Measurements from ENCODE around the gene BCKDHB.

Gene BCKDHB

DNA sequence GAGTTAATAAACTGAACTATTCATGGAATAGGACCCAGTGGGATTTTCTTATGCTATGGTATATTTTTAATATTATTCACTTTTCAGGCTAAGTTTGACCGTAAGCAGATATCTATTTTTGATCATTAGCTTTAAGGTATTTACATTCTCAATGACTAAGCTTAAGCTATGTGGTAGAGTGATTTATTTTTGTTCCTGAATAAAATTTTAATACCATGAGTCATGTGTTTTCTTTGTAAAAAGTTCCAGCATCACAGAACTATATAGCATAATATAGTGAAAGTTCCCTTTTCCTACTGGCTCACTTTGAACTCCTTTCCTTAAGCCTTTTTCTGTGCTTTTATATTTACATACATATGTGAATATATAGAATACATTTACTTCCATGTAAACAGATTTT lies 75.8 kb downstream of the BCKDHB start:
- no peak overlapping the region for H3K9ac ChIP-seq (ENCODE audit: low read depth, low read length)
- peaks cover 27% of the 10 kb centered on the region for H3K4me1 ChIP-seq (ENCODE audit: control insufficient read depth, insufficient read depth, low read length)
- no peak overlapping the region for H3K4me3 ChIP-seq (ENCODE audit: low read length)
- no peaks in the 10 kb centered on the region for H3K36me3 ChIP-seq (ENCODE audit: insufficient read depth, low read length)
- H3K4me2 ChIP-seq (ENCODE audit: low read length) = peak overlapping the region; percentile 68
- H3K27me3 ChIP-seq (ENCODE audit: control insufficient read depth, insufficient read depth, low read length) = no peaks in the 10 kb centered on the region
- H3K9me3 ChIP-seq (replicated peaks; ENCODE audit: low read length) = no peaks in the 10 kb centered on the region

- Histone ChIP-seq H3K9me3 (replicated peaks; ENCODE audit: low read length) (no peaks in the 10 kb centered on the region), H3K9ac (ENCODE audit: low read depth, low read length) (no peak overlapping the region), H3K4me3 (ENCODE audit: low read length) (no peak overlapping the region), H3K4me1 (ENCODE audit: control insufficient read depth, insufficient read depth, low read length) (peaks cover 27% of the 10 kb centered on the region), H3K36me3 (ENCODE audit: insufficient read depth, low read length) (no peaks in the 10 kb centered on the region), H3K4me2 (ENCODE audit: low read length) (no peak overlapping the region), H3K27me3 (ENCODE audit: control insufficient read depth, insufficient read depth, low read length) (no peaks in the 10 kb centered on the region)
Measured at GRCh38 chr6:80183019-80183795, 76.7 kb downstream of the BCKDHB start.

- H3K36me3 ChIP-seq (ENCODE audit: insufficient read depth, low read length) = no peaks in the 10 kb centered on the region
- peaks cover 22% of the 10 kb centered on the region for H3K4me1 ChIP-seq (ENCODE audit: control insufficient read depth, insufficient read depth, low read length)
- H3K9me3 ChIP-seq (replicated peaks; ENCODE audit: low read length) = no peaks in the 10 kb centered on the region
- H3K4me3 ChIP-seq (ENCODE audit: low read length) = no peak overlapping the region
- H3K9ac ChIP-seq (ENCODE audit: low read depth, low read length) = no peak overlapping the region
- H3K27me3 ChIP-seq (ENCODE audit: control insufficient read depth, insufficient read depth, low read length) = no peaks in the 10 kb centered on the region
- no peak overlapping the region for H3K4me2 ChIP-seq (ENCODE audit: low read length)
Measured at GRCh38 chr6:80185492-80185891, 79.0 kb downstream of the BCKDHB start.

DNA sequence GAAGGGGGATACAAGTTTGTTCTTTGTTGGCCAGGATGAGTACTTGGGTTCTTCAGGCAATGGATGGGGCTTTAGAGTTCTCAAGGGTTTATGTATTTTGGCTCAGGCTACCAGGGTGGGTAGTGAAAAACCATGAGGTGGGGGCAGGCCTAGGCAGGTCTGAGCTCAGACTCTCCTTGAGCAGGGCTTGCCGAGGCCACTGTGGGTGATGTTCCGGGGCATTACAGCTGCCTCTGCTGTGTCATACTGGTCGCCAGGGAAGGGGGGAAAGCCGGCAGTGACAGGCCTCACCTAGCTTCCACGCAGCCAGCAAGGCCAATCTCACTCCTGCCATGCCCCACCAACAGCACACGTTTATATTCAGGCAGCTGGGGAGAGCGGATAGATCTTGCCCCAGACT lies 79.6 kb downstream of the BCKDHB start:
- H3K27me3 ChIP-seq (ENCODE audit: control insufficient read depth, insufficient read depth, low read length) = no peaks in the 10 kb centered on the region
- H3K9me3 ChIP-seq (replicated peaks; ENCODE audit: low read length) = no peaks in the 10 kb centered on the region
- no peaks in the 10 kb centered on the region for H3K36me3 ChIP-seq (ENCODE audit: insufficient read depth, low read length)
- no peak overlapping the region for H3K4me2 ChIP-seq (ENCODE audit: low read length)
- H3K4me3 ChIP-seq (ENCODE audit: low read length) = no peak overlapping the region
- no peak overlapping the region for H3K9ac ChIP-seq (ENCODE audit: low read depth, low read length)
- peaks cover 22% of the 10 kb centered on the region for H3K4me1 ChIP-seq (ENCODE audit: control insufficient read depth, insufficient read depth, low read length)

GRCh38 chr6:80196906-80197305 lies 90.4 kb downstream of the BCKDHB start:
- Histone ChIP-seq H3K4me1 (ENCODE audit: control insufficient read depth, insufficient read depth, low read length) (peaks cover 4% of the 10 kb centered on the region), H3K4me2 (ENCODE audit: low read length) (no peak overlapping the region), H3K4me3 (ENCODE audit: low read length) (no peak overlapping the region)

GRCh38 chr6:80197474-80197873 lies 91.0 kb downstream of the BCKDHB start:
- no peak overlapping the region for H3K9ac ChIP-seq (ENCODE audit: low read depth, low read length)
- no peaks in the 10 kb centered on the region for H3K36me3 ChIP-seq (ENCODE audit: insufficient read depth, low read length)
- H3K4me3 ChIP-seq (ENCODE audit: low read length) = no peak overlapping the region
- H3K4me1 ChIP-seq (ENCODE audit: control insufficient read depth, insufficient read depth, low read length) = peaks cover 4% of the 10 kb centered on the region
- H3K9me3 ChIP-seq (replicated peaks; ENCODE audit: low read length) = no peaks in the 10 kb centered on the region
- H3K4me2 ChIP-seq (ENCODE audit: low read length) = no peak overlapping the region
- H3K27me3 ChIP-seq (ENCODE audit: control insufficient read depth, insufficient read depth, low read length) = no peaks in the 10 kb centered on the region

More at GRCh38 chr6:80196906-80197305, 90.4 kb downstream of the BCKDHB start:
- H3K36me3 ChIP-seq (ENCODE audit: insufficient read depth, low read length) = no peaks in the 10 kb centered on the region
- H3K9me3 ChIP-seq (replicated peaks; ENCODE audit: low read length) = no peaks in the 10 kb centered on the region
- H3K27me3 ChIP-seq (ENCODE audit: control insufficient read depth, insufficient read depth, low read length) = no peaks in the 10 kb centered on the region
- no peak overlapping the region for H3K9ac ChIP-seq (ENCODE audit: low read depth, low read length)

- Histone ChIP-seq H3K4me1 (ENCODE audit: control insufficient read depth, insufficient read depth, low read length) (peaks cover 4% of the 10 kb centered on the region), H3K4me2 (ENCODE audit: low read length) (no peak overlapping the region), H3K9ac (ENCODE audit: low read depth, low read length) (no peak overlapping the region), H3K9me3 (replicated peaks; ENCODE audit: low read length) (no peaks in the 10 kb centered on the region), H3K4me3 (ENCODE audit: low read length) (no peak overlapping the region), H3K36me3 (ENCODE audit: insufficient read depth, low read length) (no peaks in the 10 kb centered on the region), H3K27me3 (ENCODE audit: control insufficient read depth, insufficient read depth, low read length) (no peaks in the 10 kb centered on the region)
Measured at GRCh38 chr6:80197986-80198385, 91.5 kb downstream of the BCKDHB start.

- H3K4me3 ChIP-seq (ENCODE audit: low read length) = no peak overlapping the region
- no peak overlapping the region for H3K9ac ChIP-seq (ENCODE audit: low read depth, low read length)
- no peaks in the 10 kb centered on the region for H3K27me3 ChIP-seq (ENCODE audit: control insufficient read depth, insufficient read depth, low read length)
- H3K4me1 ChIP-seq (ENCODE audit: control insufficient read depth, insufficient read depth, low read length) = no peaks in the 10 kb centered on the region
- H3K4me2 ChIP-seq (ENCODE audit: low read length) = no peak overlapping the region
- no peaks in the 10 kb centered on the region for H3K36me3 ChIP-seq (ENCODE audit: insufficient read depth, low read length)
- H3K9me3 ChIP-seq (replicated peaks; ENCODE audit: low read length) = no peaks in the 10 kb centered on the region
Measured at GRCh38 chr6:80203283-80203682, 96.8 kb downstream of the BCKDHB start.

DNA sequence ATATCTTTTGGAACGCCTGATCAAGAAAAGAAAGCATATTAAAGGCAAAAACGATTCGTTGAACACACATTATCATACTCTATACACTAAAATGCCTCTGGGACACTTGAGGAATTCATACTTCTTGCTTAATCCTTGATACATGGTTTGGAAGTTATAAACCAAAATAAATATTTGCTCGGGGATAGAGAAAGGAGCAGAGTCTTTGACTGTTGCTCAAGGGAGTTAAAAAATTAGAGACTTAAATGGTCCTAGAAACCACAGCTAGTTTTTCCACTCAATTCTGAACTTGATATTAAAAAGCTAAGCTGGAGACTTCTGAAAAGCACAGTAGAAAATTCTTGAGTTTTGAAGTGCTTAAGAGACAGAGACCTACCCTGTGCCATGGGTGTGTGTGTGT lies 98.9 kb downstream of the BCKDHB start:
- Histone ChIP-seq H3K9me3 (replicated peaks; ENCODE audit: low read length) (no peaks in the 10 kb centered on the region), H3K9ac (ENCODE audit: low read depth, low read length) (no peak overlapping the region), H3K36me3 (ENCODE audit: insufficient read depth, low read length) (no peaks in the 10 kb centered on the region), H3K4me1 (ENCODE audit: control insufficient read depth, insufficient read depth, low read length) (peaks cover 4% of the 10 kb centered on the region), H3K27me3 (ENCODE audit: control insufficient read depth, insufficient read depth, low read length) (no peaks in the 10 kb centered on the region), H3K4me2 (ENCODE audit: low read length) (no peak overlapping the region), H3K4me3 (ENCODE audit: low read length) (no peak overlapping the region)

DNA sequence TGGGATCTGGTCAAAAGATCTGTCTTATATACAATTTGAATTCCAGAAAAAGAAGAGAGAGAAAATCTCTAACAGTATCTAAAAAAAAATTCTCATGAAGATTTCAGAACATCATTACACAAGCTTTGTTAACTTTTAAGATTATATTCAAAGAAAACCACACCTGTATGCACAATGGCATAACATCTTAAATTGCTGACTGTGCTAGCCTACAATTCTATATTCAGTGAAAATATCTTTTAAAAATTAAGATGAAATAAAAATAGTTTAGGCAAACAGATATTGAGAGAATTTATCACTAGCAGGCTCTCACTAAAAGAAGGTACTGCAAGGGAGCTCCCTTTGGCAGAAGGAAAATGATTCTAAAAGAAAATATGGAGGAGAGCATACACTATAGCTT lies 100.3 kb downstream of the BCKDHB start:
- Histone ChIP-seq H3K9ac (ENCODE audit: low read depth, low read length) (no peak overlapping the region), H3K4me3 (ENCODE audit: low read length) (no peak overlapping the region), H3K27me3 (ENCODE audit: control insufficient read depth, insufficient read depth, low read length) (no peaks in the 10 kb centered on the region), H3K9me3 (replicated peaks; ENCODE audit: low read length) (no peaks in the 10 kb centered on the region), H3K36me3 (ENCODE audit: insufficient read depth, low read length) (no peaks in the 10 kb centered on the region), H3K4me2 (ENCODE audit: low read length) (no peak overlapping the region), H3K4me1 (ENCODE audit: control insufficient read depth, insufficient read depth, low read length) (peaks cover 9% of the 10 kb centered on the region)

DNA sequence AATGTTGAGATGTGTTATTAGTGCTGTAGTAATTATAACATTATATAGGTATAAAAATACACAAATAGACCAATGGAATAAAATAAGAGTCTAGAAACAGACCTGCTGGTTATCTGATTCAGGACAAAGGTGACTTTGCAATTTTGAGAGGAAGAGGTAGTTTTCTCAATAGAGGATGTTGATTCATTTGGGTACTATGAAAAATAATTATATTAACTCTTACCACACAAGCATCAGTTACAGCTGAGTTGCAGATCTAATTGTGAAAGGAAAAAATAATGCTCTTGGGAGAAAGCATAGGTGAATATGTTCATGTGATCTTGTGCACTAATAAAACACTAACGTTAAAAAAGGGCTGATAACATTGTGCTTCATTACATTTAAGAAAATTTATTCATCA lies 103.0 kb downstream of the BCKDHB start:
- H3K4me1 ChIP-seq (ENCODE audit: control insufficient read depth, insufficient read depth, low read length) = peaks cover 9% of the 10 kb centered on the region
- H3K9ac ChIP-seq (ENCODE audit: low read depth, low read length) = no peak overlapping the region
- no peaks in the 10 kb centered on the region for H3K9me3 ChIP-seq (replicated peaks; ENCODE audit: low read length)
- no peaks in the 10 kb centered on the region for H3K36me3 ChIP-seq (ENCODE audit: insufficient read depth, low read length)
- no peak overlapping the region for H3K4me3 ChIP-seq (ENCODE audit: low read length)
- H3K27me3 ChIP-seq (ENCODE audit: control insufficient read depth, insufficient read depth, low read length) = no peaks in the 10 kb centered on the region
- H3K4me2 ChIP-seq (ENCODE audit: low read length) = no peak overlapping the region

DNA sequence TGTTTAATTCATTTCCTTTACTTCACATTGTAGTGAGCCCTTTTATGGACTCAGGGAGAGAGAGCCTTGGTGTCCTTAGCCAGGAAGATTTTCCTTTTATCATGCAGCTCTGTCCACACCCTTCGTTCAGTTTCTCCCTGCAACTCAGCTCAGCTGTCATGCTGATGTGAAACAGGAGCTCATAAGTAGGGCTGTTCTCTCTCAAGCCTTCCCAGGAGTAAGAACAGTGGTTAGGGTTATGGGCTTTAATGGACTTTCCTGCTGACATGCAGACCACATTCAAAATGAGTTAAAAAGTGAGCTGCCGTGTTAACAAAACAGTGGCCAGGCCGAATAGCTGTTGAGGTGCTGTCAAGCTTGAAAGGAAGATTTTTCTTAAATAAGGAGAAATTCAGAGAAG lies 104.1 kb downstream of the BCKDHB start:
- peaks cover 9% of the 10 kb centered on the region for H3K4me1 ChIP-seq (ENCODE audit: control insufficient read depth, insufficient read depth, low read length)
- no peaks in the 10 kb centered on the region for H3K9me3 ChIP-seq (replicated peaks; ENCODE audit: low read length)
- no peak overlapping the region for H3K4me2 ChIP-seq (ENCODE audit: low read length)
- no peaks in the 10 kb centered on the region for H3K27me3 ChIP-seq (ENCODE audit: control insufficient read depth, insufficient read depth, low read length)
- H3K9ac ChIP-seq (ENCODE audit: low read depth, low read length) = no peak overlapping the region
- H3K4me3 ChIP-seq (ENCODE audit: low read length) = no peak overlapping the region
- no peaks in the 10 kb centered on the region for H3K36me3 ChIP-seq (ENCODE audit: insufficient read depth, low read length)

Data from skeletal muscle satellite cell (primary cell).